Endodermal cell (in vitro differentiated cells): ENCODE measurements around the gene SPATS2. TPM values are rescaled to one million over a fixed set of nuclear protein-coding genes. Genes with fewer than 3 reads are reported as not detected.
A peak's percentile ranks its signal among the peaks of the same experiment; 100 is the strongest.
"Not testable (repeated sequence)": the region's sequence is repeated elsewhere in the genome, so short reads cannot be mapped to it uniquely, and the experiment has no call there.

Experiments
- DNase-seq: peaks from one replicate; pipeline ENCODE4 v3.0.0-alpha.2; 2017
- H3K27ac ChIP-seq: 2 replicates; pipeline ENCODE4 v1.5.1; 2013; ENCODE audit warnings: mild to moderate bottlenecking, low read depth, low read length, moderate library complexity
- H3K27me3 ChIP-seq: 2 replicates; pipeline ENCODE4 v1.6.1; 2013; ENCODE audit warnings: mild to moderate bottlenecking, low read length, moderate library complexity; ENCODE audit not compliant: insufficient read depth, control insufficient read depth, poor library complexity, severe bottlenecking
- H3K36me3 ChIP-seq: 2 replicates; pipeline ENCODE4 v1.7.0; 2013; ENCODE audit warnings: mild to moderate bottlenecking, low read length, moderate library complexity; ENCODE audit not compliant: control insufficient read depth, insufficient read depth
- H3K4me1 ChIP-seq: one replicate; pipeline ENCODE4 v1.7.0; 2013; ENCODE audit warnings: low read length; ENCODE audit not compliant: control insufficient read depth, insufficient read depth
- H3K4me3 ChIP-seq: 2 replicates; pipeline ENCODE4 v1.5.1; 2013; ENCODE audit warnings: mild to moderate bottlenecking, low read length, moderate library complexity
- H3K9ac ChIP-seq: 2 replicates; pipeline ENCODE4 v1.6.1; 2013; ENCODE audit warnings: mild to moderate bottlenecking, low read length, moderate library complexity; ENCODE audit not compliant: poor library complexity, severe bottlenecking; ENCODE audit errors: extremely low read depth
- H3K9me3 ChIP-seq: 2 replicates; pipeline ENCODE4 v1.6.1; 2013; ENCODE audit warnings: mild to moderate bottlenecking, low read length, moderate library complexity; ENCODE audit not compliant: control insufficient read depth
- H3K27ac Mint-ChIP-seq: 2 replicates; pipeline ENCODE4 v1.8.0; 2020; ENCODE audit warnings: mixed read lengths
- H3K27me3 Mint-ChIP-seq: 2 replicates; pipeline ENCODE4 v1.8.0; 2021; ENCODE audit warnings: mild to moderate bottlenecking, mixed read lengths; ENCODE audit not compliant: insufficient read depth
- H3K36me3 Mint-ChIP-seq: 2 replicates; pipeline ENCODE4 v1.8.0; 2020; ENCODE audit warnings: low read depth, mixed read lengths
- H3K4me1 Mint-ChIP-seq: 2 replicates; pipeline ENCODE4 v1.8.0; 2020; ENCODE audit warnings: mixed read lengths
- H3K4me3 Mint-ChIP-seq: 2 replicates; pipeline ENCODE4 v1.8.0; 2020; ENCODE audit warnings: mild to moderate bottlenecking, moderate library complexity, mixed read lengths
- H3K9me3 Mint-ChIP-seq: 2 replicates; pipeline ENCODE4 v1.8.0; 2020; ENCODE audit warnings: mild to moderate bottlenecking, mixed read lengths
- WGBS, 2 experiments: methylation state at CpG; one replicate each; pipeline versions ENCODE4 v1.1.5 to v1.1.7; 2013; ENCODE audit warnings: missing lambda C conversion rate in 2 of 2, mixed read lengths in 1 of 2; ENCODE audit not compliant: insufficient coverage in 1 of 2, insufficient read length in 1 of 2; 5-methylcytosine and 5-hydroxymethylcytosine counted together
- total RNA-seq, 2 donors: library from RNA; stranded (reverse); fragmentation: NEBNext Ultra II Directional in 1 of 2; extraction: Animal tissue kit (Norgen Biotek cat#: 25700) in 1 of 2; gene quantifications; 2 replicates in 1 of 2; 3 replicates in 1 of 2; pipeline ENCODE4 v1.2.1, GENCODE V29; 2021
- TF ChIP-seq, protein P1 (sequence below): fragments of 200-600 bp; sonication (generic); conservative IDR thresholded peaks from 2 replicates; pipeline ENCODE4 v1.5.0; 2021; ENCODE audit warnings: antibody characterized with exemption, mild to moderate bottlenecking

SPATS2 gene
- total RNA-seq, 2 donors from 2014 or later, result 50.2 to 64.8 TPM

DNA sequence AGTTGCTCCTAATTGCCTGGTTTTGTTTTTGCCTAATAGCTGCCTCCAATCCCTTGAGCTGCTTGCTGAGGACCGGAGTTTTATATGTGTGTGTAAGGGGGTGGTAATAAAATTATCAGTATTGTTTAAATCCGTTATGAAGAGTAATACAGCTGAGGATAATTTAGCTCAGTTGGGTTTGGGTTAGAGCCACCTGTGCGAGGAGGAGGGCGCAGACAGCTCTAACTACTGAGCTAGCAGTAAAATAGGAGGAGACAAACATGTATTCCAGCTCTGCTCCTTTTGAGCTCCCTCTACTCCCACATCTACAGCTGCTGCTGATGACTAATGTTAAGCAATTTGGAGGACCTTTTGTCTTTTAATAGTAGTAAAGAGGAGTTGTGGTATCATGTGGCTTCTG is 61.5 kb downstream of the SPATS2 start:
- no peak overlapping the region for H3K27ac ChIP-seq
- Mint-ChIP-seq H3K36me3 (peaks cover 40% of the 10 kb centered on the region), H3K27me3 (no peaks in the 10 kb centered on the region), H3K4me1 (peaks cover 2% of the 10 kb centered on the region), H3K9me3 (peaks cover 12% of the 10 kb centered on the region), H3K27ac (no peak overlapping the region), H3K4me3 (no peak overlapping the region)
- H3K36me3 ChIP-seq, result peaks cover 20% of the 10 kb centered on the region
- H3K4me3 ChIP-seq, result no peak overlapping the region
- TF ChIP-seq, protein P1, sequence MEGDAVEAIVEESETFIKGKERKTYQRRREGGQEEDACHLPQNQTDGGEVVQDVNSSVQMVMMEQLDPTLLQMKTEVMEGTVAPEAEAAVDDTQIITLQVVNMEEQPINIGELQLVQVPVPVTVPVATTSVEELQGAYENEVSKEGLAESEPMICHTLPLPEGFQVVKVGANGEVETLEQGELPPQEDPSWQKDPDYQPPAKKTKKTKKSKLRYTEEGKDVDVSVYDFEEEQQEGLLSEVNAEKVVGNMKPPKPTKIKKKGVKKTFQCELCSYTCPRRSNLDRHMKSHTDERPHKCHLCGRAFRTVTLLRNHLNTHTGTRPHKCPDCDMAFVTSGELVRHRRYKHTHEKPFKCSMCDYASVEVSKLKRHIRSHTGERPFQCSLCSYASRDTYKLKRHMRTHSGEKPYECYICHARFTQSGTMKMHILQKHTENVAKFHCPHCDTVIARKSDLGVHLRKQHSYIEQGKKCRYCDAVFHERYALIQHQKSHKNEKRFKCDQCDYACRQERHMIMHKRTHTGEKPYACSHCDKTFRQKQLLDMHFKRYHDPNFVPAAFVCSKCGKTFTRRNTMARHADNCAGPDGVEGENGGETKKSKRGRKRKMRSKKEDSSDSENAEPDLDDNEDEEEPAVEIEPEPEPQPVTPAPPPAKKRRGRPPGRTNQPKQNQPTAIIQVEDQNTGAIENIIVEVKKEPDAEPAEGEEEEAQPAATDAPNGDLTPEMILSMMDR, result no peak
- H3K4me1 ChIP-seq, result no peaks in the 10 kb centered on the region
- no peak overlapping the region for H3K9ac ChIP-seq
- H3K27me3 ChIP-seq, result no peaks in the 10 kb centered on the region
- DNase-seq, result peak; percentile 55
- H3K9me3 ChIP-seq, result peaks cover 8% of the 10 kb centered on the region
- 84 to 86% methylated on average over 2 to 4 of the region's 4 CpGs for WGBS, 2 experiments

DNA sequence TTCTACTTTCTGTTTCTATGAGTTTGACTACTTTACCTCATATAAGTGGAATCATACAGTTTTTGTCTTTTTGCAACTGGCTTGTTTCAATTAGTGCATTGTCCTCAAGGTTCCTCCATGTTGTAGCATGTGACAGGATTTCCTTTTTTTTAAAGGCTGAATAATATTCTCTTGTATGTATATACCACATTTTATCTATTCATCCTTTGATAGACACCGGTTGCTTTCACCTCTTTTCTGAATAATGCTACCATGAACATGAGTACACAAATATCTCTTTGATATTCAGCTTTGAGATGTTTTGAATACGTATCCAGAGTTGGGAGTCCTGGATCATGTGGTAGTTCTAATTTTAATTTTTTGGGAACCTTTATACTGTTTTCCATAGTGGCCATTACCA is 65.4 kb downstream of the SPATS2 start:
- no peaks in the 10 kb centered on the region for H3K27me3 Mint-ChIP-seq
- peaks cover 11% of the 10 kb centered on the region for H3K36me3 Mint-ChIP-seq
- Histone ChIP-seq H3K9me3 (peaks cover 1% of the 10 kb centered on the region), H3K36me3 (peaks cover 4% of the 10 kb centered on the region), H3K9ac (no peak overlapping the region), H3K4me3 (no peak overlapping the region), H3K27ac (no peak overlapping the region), H3K27me3 (no peaks in the 10 kb centered on the region), H3K4me1 (no peaks in the 10 kb centered on the region)
- WGBS, 2 experiments, result 100% methylated on average over 2 of the region's 2 CpGs; no CpG with 5 or more reads in 1 of the 2 experiments
- peaks cover 2% of the 10 kb centered on the region for H3K4me1 Mint-ChIP-seq
- peaks cover 18% of the 10 kb centered on the region for H3K9me3 Mint-ChIP-seq
- DNase-seq, result no peak
- no peak overlapping the region for H3K4me3 Mint-ChIP-seq
- no peak overlapping the region for H3K27ac Mint-ChIP-seq
- TF ChIP-seq, protein P1, result no peak

DNA sequence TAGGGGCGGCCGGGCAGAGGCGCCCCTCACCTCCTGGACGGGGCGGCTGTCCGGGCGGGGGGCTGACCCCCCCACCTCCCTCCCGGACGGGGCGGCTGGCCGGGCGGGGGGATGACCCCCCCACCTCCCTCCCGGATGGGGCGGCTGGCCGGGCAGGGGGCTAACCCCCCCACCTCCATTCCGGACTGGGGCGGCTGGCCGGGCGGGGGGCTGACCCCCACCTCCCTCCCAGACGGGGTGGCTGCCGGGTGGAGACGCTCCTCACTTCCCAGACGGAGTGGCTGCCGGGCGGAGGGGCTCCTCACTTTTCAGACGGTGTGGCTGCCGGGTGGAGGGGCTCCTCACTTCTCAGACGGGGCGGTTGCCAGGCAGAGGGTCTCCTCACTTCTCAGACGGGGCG is 69.5 kb downstream of the SPATS2 start:
- not testable (repeated sequence) for H3K36me3 ChIP-seq, H3K4me3 ChIP-seq, H3K9ac ChIP-seq, H3K4me1 Mint-ChIP-seq, H3K27ac ChIP-seq, H3K9me3 ChIP-seq, H3K27me3 Mint-ChIP-seq, H3K27ac Mint-ChIP-seq, H3K4me1 ChIP-seq, H3K4me3 Mint-ChIP-seq, H3K27me3 ChIP-seq, DNase-seq
- whole genome bisulfite sequencing, 2 experiments, result 99% methylated on average over 15 of the region's 31 CpGs; no CpG with 5 or more reads in 1 of the 2 experiments
- H3K9me3 Mint-ChIP-seq, result peaks cover 23% of the 10 kb centered on the region
- H3K36me3 Mint-ChIP-seq, result peaks cover 16% of the 10 kb centered on the region

DNA sequence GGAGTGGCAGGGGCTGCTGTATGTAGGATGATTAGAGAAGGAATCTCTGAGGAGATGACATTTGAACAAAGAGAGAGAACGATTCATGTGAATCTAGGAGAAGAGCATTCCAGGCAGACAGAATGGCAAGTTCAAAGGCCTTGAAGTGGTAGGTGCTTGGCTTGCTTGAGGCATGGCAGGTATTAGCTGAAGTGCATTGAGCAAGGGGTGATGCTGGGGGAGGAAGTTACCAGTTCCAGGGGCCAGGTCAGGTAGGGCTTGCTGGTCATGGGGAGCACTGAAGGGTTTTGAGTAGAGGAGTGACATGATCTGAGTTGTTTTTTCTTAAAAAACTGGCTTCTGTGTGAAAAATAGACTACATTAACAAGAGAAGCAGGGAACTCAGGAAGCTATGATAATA is 71.8 kb downstream of the SPATS2 start:
- WGBS, 2 experiments, result 78 to 94% methylated on average over 1 of the region's 1 CpG
- H3K27ac ChIP-seq, result no peak overlapping the region
- no peaks in the 10 kb centered on the region for H3K27me3 ChIP-seq
- peaks cover 15% of the 10 kb centered on the region for H3K36me3 ChIP-seq
- peaks cover 13% of the 10 kb centered on the region for H3K36me3 Mint-ChIP-seq
- DNase-seq, result no peak
- no peak overlapping the region for H3K9ac ChIP-seq
- peaks cover 13% of the 10 kb centered on the region for H3K4me1 Mint-ChIP-seq
- no peak overlapping the region for H3K4me3 Mint-ChIP-seq
- no peaks in the 10 kb centered on the region for H3K4me1 ChIP-seq
- no peak overlapping the region for H3K27ac Mint-ChIP-seq
- TF ChIP-seq, protein P1, result no peak
- peaks cover 7% of the 10 kb centered on the region for H3K9me3 ChIP-seq
- H3K9me3 Mint-ChIP-seq, result peaks cover 16% of the 10 kb centered on the region
- no peaks in the 10 kb centered on the region for H3K27me3 Mint-ChIP-seq
- H3K4me3 ChIP-seq, result no peak overlapping the region
